Vagina (tissue), 2 donors: Measurements from ENCODE around the gene SCARB1. TPM values are rescaled to one million over a fixed set of nuclear protein-coding genes. Genes with fewer than 3 reads are reported as not detected.

Source experiments
- DNase-seq, 2 donors: peaks; one replicate each; pipeline ENCODE4 v3.0.0-alpha.2; 2017; ENCODE audit errors: extremely low spot score in 2 of 2
- H3K27ac ChIP-seq: fragments of 200-600 bp; sonication (generic); one replicate; pipeline ENCODE4 v1.5.1; 2019
- H3K27me3 ChIP-seq: fragments of 200-600 bp; sonication (generic); one replicate; pipeline ENCODE4 v1.5.1; 2019
- H3K36me3 ChIP-seq, 2 donors: fragments of 200-600 bp; sonication (generic); one replicate each; pipeline ENCODE4 v1.5.1; 2017 to 2019
- H3K4me1 ChIP-seq: fragments of 200-600 bp; sonication (generic); one replicate; pipeline ENCODE4 v1.5.1; 2019
- H3K4me3 ChIP-seq, 2 donors: fragments of 200-600 bp; sonication (generic); 1 replicate in 1 of 2; 2 replicates in 1 of 2; pipeline ENCODE4 v1.5.1; 2016 to 2019
- H3K9me3 ChIP-seq: fragments of 200-600 bp; sonication (generic); one replicate; pipeline ENCODE4 v1.5.1; 2019
- POLR2A ChIP-seq, 2 donors: fragments of 450-650 bp; IDR thresholded peaks; one replicate each; pipeline ENCODE4 v1.6.1; 2017; ENCODE audit warnings: antibody characterized with exemption in 2 of 2, mild to moderate bottlenecking in 2 of 2, moderate library complexity in 2 of 2
- POLR2AphosphoS5 ChIP-seq, 2 donors: sonication (generic); formaldehyde crosslinking; IDR thresholded peaks; one replicate each; pipeline ENCODE4 v1.9.0; 2017; ENCODE audit warnings: antibody characterized with exemption in 2 of 2, mild to moderate bottlenecking in 2 of 2, low read depth in 1 of 2; ENCODE audit not compliant: insufficient read depth in 1 of 2
- intact Hi-C: fragments of 100-400 bp; cut with DNase I; formaldehyde crosslinking; loops from one replicate; pipeline ENCODE4 v1.15.1; 2023
- total RNA-seq: library from RNA; depleted of rRNA; stranded (reverse); fragments of >200 nt; gene quantifications from one replicate; pipeline ENCODE4 v1.2.3, GENCODE V29; 2016
- TF ChIP-seq, protein P1 (sequence below), 3 experiments: fragments of 450-650 bp in 2 of 3; fragments of 200-600 bp in 1 of 3; sonication (generic) in 1 of 3; IDR thresholded peaks; one replicate each; pipeline ENCODE4 v1.5.1; 2017 to 2019; ENCODE audit warnings: antibody characterized with exemption in 3 of 3, mild to moderate bottlenecking in 2 of 3, moderate library complexity in 2 of 3

SCARB1 gene
- total RNA-seq, 1 donor from 2014 or later = 20.6 TPM

DNA sequence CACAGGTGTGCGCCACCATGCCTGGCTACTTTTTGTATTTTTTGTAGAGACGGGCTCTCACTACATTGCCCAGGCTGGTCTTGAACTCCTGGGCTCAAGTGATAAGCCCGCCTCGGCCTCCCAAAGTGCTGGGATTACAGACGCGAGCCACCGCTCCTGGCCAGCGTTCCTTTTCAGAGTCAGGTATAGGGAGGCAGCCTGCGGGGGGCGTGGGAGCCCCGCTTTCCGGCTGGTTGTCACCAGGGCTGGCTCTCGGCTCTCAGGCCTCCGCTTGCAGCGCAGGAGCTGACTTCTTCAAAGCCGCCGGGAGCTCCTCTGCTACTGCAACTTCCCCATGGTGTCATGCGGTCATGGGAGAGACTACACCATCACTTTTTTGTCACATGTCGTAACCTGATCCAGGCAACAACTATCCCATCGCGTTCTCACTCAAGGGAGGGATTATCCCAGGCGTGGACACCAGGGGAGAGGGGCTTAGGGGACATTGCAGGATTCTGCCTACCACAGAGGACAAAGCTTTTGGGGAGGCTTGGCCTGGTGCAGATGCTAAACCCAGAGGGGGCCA lies 129.4 kb downstream of the SCARB1 start:
- H3K27ac ChIP-seq = no peak overlapping the region
- no peak for DNase-seq
- intact Hi-C loops = no loop called here
- H3K9me3 ChIP-seq = no peaks in the 10 kb centered on the region
- H3K27me3 ChIP-seq = no peaks in the 10 kb centered on the region
- H3K4me1 ChIP-seq = no peaks in the 10 kb centered on the region
- TF ChIP-seq POLR2A (IDR thresholded peaks at IDR 0.05) (no peak), POLR2AphosphoS5 (IDR thresholded peaks at IDR 0.05; ENCODE audit: insufficient read depth in 1 of 2, low read depth in 1 of 2) (no peak)
- TF ChIP-seq, protein P1, sequence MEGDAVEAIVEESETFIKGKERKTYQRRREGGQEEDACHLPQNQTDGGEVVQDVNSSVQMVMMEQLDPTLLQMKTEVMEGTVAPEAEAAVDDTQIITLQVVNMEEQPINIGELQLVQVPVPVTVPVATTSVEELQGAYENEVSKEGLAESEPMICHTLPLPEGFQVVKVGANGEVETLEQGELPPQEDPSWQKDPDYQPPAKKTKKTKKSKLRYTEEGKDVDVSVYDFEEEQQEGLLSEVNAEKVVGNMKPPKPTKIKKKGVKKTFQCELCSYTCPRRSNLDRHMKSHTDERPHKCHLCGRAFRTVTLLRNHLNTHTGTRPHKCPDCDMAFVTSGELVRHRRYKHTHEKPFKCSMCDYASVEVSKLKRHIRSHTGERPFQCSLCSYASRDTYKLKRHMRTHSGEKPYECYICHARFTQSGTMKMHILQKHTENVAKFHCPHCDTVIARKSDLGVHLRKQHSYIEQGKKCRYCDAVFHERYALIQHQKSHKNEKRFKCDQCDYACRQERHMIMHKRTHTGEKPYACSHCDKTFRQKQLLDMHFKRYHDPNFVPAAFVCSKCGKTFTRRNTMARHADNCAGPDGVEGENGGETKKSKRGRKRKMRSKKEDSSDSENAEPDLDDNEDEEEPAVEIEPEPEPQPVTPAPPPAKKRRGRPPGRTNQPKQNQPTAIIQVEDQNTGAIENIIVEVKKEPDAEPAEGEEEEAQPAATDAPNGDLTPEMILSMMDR (IDR thresholded peaks at IDR 0.05) = no peak
- no peaks in the 10 kb centered on the region for H3K36me3 ChIP-seq
- H3K4me3 ChIP-seq = no peak overlapping the region

DNA sequence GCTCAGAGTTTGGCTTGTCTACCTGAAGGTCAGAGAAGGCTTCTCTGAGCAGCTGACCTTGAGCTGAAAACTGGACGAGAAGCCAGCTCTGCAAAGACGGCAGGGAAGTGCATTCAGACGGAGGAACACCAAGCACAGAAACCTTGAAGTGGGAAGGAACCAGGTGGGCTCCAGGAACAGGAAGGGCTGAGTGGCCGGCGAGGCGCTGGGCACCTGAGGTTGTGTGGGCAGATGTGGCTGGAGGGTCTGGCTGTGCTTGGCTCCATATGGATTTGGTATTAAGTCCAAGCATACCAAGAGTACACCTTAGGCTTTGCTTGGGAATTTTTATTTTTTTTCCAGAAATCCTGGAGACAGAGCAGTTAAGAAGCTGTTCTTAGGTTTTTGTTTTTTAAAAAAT lies 130.6 kb downstream of the SCARB1 start:
- DNase-seq = no peak
- H3K36me3 ChIP-seq = no peaks in the 10 kb centered on the region
- no peak overlapping the region for H3K4me3 ChIP-seq
- intact Hi-C loops = no loop called here
- no peak overlapping the region for H3K27ac ChIP-seq
- H3K4me1 ChIP-seq = no peaks in the 10 kb centered on the region
- no peaks in the 10 kb centered on the region for H3K9me3 ChIP-seq
- TF ChIP-seq, protein P1 (IDR thresholded peaks at IDR 0.05) = no peak
- TF ChIP-seq POLR2A (IDR thresholded peaks at IDR 0.05) (no peak), POLR2AphosphoS5 (IDR thresholded peaks at IDR 0.05; ENCODE audit: insufficient read depth in 1 of 2, low read depth in 1 of 2) (no peak)
- no peaks in the 10 kb centered on the region for H3K27me3 ChIP-seq

DNA sequence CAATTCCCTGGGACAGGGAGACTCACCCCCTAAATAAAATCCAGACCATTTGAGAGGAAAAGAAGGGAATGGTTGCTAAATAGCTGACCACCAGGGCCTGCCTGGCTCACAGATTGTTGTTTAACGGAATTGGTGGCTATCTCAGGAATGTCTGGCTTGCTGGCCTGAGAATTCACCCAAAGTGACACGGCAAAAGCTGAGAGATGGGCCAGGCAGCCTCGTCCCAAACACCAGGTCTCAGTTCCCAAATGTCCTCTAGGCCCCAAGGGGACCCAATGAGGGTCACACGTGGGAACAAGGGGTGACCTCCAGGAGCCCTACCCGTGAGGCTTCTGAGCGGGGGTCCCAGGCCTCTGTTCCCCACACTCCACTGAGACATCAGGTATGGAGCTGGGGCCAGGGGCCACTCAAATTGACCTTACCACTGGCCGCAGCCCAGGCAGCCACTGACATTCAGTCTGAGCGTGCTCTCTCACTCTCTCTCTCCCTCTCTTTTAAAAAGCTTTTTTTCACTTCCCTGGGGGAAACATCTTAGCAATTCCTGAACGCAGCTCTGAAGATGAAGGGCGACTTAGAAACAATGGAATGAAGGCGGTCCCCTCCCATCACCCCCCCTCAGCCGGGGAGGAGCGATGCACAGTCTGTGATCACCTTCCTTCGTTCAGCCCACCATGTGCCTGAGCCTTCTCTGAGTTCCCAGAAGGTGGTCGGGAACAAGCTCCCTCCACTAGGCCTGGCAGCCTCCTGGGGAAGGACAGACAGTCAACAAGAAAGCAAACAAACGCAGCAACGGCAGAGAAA lies 131.2 kb downstream of the SCARB1 start:
- Histone ChIP-seq H3K36me3 (no peaks in the 10 kb centered on the region), H3K27ac (no peak overlapping the region), H3K27me3 (no peaks in the 10 kb centered on the region), H3K9me3 (no peaks in the 10 kb centered on the region), H3K4me3 (no peak overlapping the region), H3K4me1 (peaks cover 5% of the 10 kb centered on the region)
- DNase-seq = no peak
- TF ChIP-seq, protein P1 (IDR thresholded peaks at IDR 0.05) = no peak
- TF ChIP-seq POLR2AphosphoS5 (IDR thresholded peaks at IDR 0.05; ENCODE audit: insufficient read depth in 1 of 2, low read depth in 1 of 2) = no peak
- intact Hi-C loops = no loop called here

DNA sequence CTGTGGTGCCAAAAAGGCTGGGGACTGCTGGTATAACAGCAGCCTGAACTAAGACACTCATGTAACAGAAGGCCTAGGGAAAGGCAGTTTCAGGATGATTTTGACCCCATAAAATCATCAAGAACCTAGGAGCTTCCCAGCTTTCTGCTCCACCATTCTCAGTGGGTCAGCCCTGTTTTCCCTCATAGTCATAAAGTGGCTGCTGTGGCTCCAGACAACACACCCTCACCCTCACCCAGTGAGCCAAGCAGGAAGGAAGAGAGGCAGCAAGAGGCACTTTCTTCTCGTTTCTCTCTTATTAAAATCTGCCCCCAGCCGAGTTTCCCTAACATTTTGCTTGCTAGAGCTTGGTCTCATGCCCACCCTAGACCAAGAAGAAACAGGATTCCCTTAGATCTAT lies 131.8 kb downstream of the SCARB1 start:
- Histone ChIP-seq H3K9me3 (no peaks in the 10 kb centered on the region), H3K4me1 (peaks cover 11% of the 10 kb centered on the region), H3K36me3 (no peaks in the 10 kb centered on the region), H3K4me3 (no peak overlapping the region), H3K27me3 (no peaks in the 10 kb centered on the region), H3K27ac (no peak overlapping the region)
- DNase-seq = no peak
- intact Hi-C loops = no loop called here
- no peak for TF ChIP-seq POLR2A (IDR thresholded peaks at IDR 0.05)
- TF ChIP-seq, protein P1 (IDR thresholded peaks at IDR 0.05) = no peak
- no peak for TF ChIP-seq POLR2AphosphoS5 (IDR thresholded peaks at IDR 0.05; ENCODE audit: insufficient read depth in 1 of 2, low read depth in 1 of 2)

DNA sequence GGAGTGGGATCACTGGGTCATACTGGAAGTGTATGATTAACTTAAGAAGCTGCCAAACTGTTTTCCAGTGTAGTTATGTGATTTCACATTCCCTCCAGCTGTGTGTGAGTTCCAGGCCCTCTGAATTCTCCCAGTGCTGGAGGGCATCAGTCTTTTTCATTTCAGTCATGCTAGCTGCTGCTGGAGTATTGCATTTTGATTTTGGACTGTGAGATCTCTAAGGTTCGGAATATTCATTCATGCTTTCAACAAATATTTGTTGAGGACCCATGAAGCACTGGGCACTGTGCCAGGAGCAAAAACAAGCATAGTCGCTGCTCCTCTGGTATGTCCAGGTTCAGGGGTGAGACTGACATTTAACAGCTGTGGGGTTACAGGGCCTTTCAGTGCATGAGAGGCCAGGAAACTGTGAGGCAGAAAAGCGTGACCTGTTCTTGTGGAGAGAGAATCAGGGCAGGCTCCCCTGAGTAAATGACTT lies 133.2 kb downstream of the SCARB1 start:
- Histone ChIP-seq H3K9me3 (no peaks in the 10 kb centered on the region), H3K36me3 (no peaks in the 10 kb centered on the region), H3K27me3 (no peaks in the 10 kb centered on the region), H3K4me3 (no peak overlapping the region), H3K27ac (peak overlapping the region; percentile 22), H3K4me1 (peaks cover 20% of the 10 kb centered on the region)
- DNase-seq = no peak
- TF ChIP-seq POLR2AphosphoS5 (IDR thresholded peaks at IDR 0.05; ENCODE audit: insufficient read depth in 1 of 2, low read depth in 1 of 2) = no peak
- TF ChIP-seq, protein P1 (IDR thresholded peaks at IDR 0.05) = no peak
- intact Hi-C loops = no loop called here
